Skeletal muscle cell (primary cell): Measurements from ENCODE around the gene COL4A4.
"Not testable (repeated sequence)": the region's sequence is repeated elsewhere in the genome, so short reads cannot be mapped to it uniquely, and the experiment has no call there.

ENCODE experiments used
- DNase-seq: peaks from one replicate; pipeline ENCODE4 v3.0.0-alpha.2; 2010; ENCODE audit warnings: low read depth
- H3K4me3 ChIP-seq: 2 replicates; pipeline ENCODE4 v1.5.1; 2011; ENCODE audit warnings: low read depth, mild to moderate bottlenecking, control low read depth, low read length, moderate library complexity

The COL4A4 gene

GRCh38 chr2:227163998-227164762, at the start of gene COL4A4, which contains the start of gene COL4A3:
TSS of gene COL4A4 (minus strand) at chr2:227164205. CDS start at chr2:227147483, 16,722 bp downstream.
TSS of gene COL4A3 (plus strand) at chr2:227164624. CDS start at chr2:227164727, 103 bp downstream.
- DNase-seq = no peak
- peak within 1 kb of the TSS; percentile 44 for H3K4me3 ChIP-seq

GRCh38 chr2:227207573-227207972, 43.6 kb upstream of the COL4A4 start:
- DNase-seq = no peak
- H3K4me3 ChIP-seq = no peak overlapping the region

GRCh38 chr2:227206406-227206805, 42.4 kb upstream of the COL4A4 start:
- no peak overlapping the region for H3K4me3 ChIP-seq
- DNase-seq = no peak

GRCh38 chr2:227205701-227206100, 41.7 kb upstream of the COL4A4 start:
- DNase-seq = no peak
- H3K4me3 ChIP-seq = no peak overlapping the region

GRCh38 chr2:227204452-227204851, 40.4 kb upstream of the COL4A4 start:
- no peak for DNase-seq
- no peak overlapping the region for H3K4me3 ChIP-seq

- DNase-seq = no peak
- H3K4me3 ChIP-seq = no peak overlapping the region
Measured at GRCh38 chr2:227201771-227202170, 37.8 kb upstream of the COL4A4 start.

- H3K4me3 ChIP-seq = no peak overlapping the region
- DNase-seq = no peak
Measured at GRCh38 chr2:227198866-227199265, 34.9 kb upstream of the COL4A4 start.

GRCh38 chr2:227194219-227194618, 30.2 kb upstream of the COL4A4 start:
- H3K4me3 ChIP-seq = no peak overlapping the region
- no peak for DNase-seq

- DNase-seq = peak; percentile 11
Measured at GRCh38 chr2:227192491-227192890, 28.5 kb upstream of the COL4A4 start.

GRCh38 chr2:227191367-227191766, 27.4 kb upstream of the COL4A4 start:
- no peak overlapping the region for H3K4me3 ChIP-seq
- peak; percentile 9 for DNase-seq

More at GRCh38 chr2:227192491-227192890, 28.5 kb upstream of the COL4A4 start:
- no peak overlapping the region for H3K4me3 ChIP-seq

- H3K4me3 ChIP-seq = no peak overlapping the region
- DNase-seq = peak; percentile 11
Measured at GRCh38 chr2:227188292-227188691, 24.3 kb upstream of the COL4A4 start.

- no peak for DNase-seq
- H3K4me3 ChIP-seq = no peak overlapping the region
Measured at GRCh38 chr2:227186751-227187150, 22.7 kb upstream of the COL4A4 start.

- no peak overlapping the region for H3K4me3 ChIP-seq
- no peak for DNase-seq
Measured at GRCh38 chr2:227185615-227186232, 21.7 kb upstream of the COL4A4 start.

GRCh38 chr2:227183657-227184367, 19.8 kb upstream of the COL4A4 start:
- no peak for DNase-seq

GRCh38 chr2:227182765-227183164, 18.8 kb upstream of the COL4A4 start:
- H3K4me3 ChIP-seq = no peak overlapping the region
- DNase-seq = no peak

More at GRCh38 chr2:227183657-227184367, 19.8 kb upstream of the COL4A4 start:
- no peak overlapping the region for H3K4me3 ChIP-seq

GRCh38 chr2:227180770-227181169, 16.8 kb upstream of the COL4A4 start:
- no peak for DNase-seq
- no peak overlapping the region for H3K4me3 ChIP-seq

- H3K4me3 ChIP-seq = no peak overlapping the region
- DNase-seq = no peak
Measured at GRCh38 chr2:227179988-227180685, 16.1 kb upstream of the COL4A4 start.

GRCh38 chr2:227177592-227178336, 13.8 kb upstream of the COL4A4 start:
- H3K4me3 ChIP-seq = no peak overlapping the region
- no peak for DNase-seq

- H3K4me3 ChIP-seq, DNase-seq: not testable (repeated sequence)
Measured at GRCh38 chr2:227171779-227172178, 7.8 kb upstream of the COL4A4 start.
